Measurements from ENCODE around the gene CTXN3.

CTXN3 gene

GRCh38 chr5:127700237-127700766 is 51.4 kb downstream of the CTXN3 start:
- DNase-seq, result no peak

GRCh38 chr5:127702434-127702833 is 53.6 kb downstream of the CTXN3 start:
- DNase-seq, result no peak

DNA sequence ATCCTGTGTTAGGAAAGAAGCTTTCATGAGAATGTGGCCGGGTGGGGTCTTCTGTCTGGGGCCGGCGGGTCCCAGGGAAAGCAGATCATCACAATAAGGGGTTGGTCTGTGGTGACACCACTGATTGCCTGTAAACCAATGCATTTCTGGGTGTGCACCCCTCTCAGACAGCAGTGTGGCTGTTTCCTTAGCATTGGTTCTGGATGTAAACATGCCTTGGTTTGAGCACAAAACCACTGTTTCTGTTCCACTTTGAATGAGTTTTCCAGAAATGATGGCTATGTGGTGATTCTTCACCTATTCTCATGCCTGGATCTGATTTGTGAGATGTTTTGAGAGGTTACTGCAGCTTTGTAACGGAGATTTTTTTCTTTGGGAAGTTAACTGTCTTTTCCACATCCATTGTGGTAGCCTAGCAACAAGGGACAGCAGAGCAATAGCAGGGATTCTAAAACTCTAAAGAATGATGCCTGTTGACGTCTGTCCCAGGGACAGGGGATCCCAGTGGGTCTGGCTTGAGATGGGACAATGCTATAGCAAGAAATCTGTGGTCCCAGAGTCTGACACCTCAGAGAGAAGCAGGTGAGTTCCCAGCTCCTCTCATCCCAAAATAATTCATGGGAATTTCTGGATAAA is 54.2 kb downstream of the CTXN3 start, which contains the start of gene CCDC192:
TSS of gene CCDC192 (plus strand) at position 466 of the 636 bp plus-strand sequence. CDS start at position 521, 55 bp downstream.
- no peak for DNase-seq

DNA sequence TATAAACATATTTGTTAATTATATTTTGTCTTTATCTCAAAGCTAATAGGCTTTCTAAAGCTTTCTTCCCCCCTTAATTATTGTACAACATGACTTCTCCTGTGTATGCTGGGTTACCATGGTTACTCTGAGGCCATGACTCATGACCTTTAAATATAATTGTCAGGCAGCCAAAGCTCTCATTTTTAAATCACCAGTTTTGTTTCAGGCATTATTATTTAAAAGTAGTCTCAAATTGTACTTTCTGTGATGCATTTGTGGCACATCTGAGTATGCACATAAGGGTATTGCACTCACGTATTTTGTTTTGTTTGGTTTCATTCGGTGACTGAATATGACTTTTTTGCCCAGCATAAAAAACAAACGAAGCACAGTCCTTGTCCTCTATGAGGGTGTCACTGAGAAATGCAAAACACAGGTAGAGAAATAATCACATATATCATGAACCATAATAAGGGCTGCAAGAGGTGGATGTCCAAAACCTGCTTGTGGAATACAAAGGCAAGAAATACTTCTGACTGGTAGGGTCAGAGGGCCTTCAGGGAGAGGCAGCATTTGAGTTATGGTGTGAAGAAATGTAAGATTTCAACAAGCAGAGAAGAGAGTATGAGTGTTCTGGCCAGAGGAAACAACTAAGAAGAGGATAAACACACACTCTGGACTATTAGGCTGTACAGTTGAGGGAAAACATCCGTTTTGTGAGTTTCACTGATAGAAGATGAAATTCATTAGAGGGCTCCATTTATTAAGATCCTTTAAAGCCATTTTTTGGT is 56.4 kb downstream of the CTXN3 start:
- no peak for DNase-seq

DNA sequence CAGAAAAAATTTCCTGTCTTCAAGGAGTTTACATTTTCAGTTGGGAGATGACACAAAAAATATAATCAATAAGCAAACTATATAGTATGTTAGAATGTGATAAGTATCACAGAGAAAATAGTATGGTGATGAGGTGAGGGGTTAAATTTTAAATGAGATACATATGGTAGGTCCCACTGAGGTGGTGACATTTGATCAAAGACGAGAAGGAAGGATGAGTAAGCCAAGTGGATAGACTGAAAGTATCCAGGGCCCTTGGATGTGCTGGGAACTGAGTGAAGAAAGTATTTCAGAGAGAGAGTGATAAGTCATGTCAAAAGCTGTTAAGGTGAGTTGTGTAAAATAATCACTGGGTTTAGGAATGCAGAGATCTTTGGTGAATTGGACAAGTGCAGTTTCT is 57.8 kb downstream of the CTXN3 start:
- DNase-seq, result no peak

DNA sequence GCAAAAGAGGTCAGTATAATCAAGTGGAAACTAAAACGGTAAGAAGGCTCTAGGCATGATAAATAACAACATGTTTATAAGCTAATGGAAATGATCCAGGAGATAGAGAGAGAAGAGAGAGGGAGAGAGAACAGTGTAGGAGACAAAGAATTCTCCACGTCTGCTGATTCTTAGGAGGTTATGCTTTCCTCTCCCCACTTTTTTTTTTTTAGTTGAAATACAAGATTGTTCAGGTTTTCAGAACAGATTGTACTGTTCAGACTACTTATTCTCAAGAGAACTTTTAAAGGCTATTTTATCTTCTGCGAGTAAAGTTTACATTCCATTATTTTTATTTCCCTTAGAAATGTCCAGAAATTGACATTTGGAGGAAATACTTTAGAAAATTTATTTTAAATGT is 58.3 kb downstream of the CTXN3 start:
- DNase-seq, result no peak
